HG03045 (cell line): Measurements from ENCODE around the gene ARHGEF10L.

Experiments used
- ATAC-seq: cut with Tn5 transposase; IDR thresholded peaks from one replicate; pipeline ENCODE4 v1.9.1; 2021; ENCODE audit warnings: mild to moderate bottlenecking, moderate library complexity; ENCODE audit not compliant: unreplicated experiment

The ARHGEF10L gene

DNA sequence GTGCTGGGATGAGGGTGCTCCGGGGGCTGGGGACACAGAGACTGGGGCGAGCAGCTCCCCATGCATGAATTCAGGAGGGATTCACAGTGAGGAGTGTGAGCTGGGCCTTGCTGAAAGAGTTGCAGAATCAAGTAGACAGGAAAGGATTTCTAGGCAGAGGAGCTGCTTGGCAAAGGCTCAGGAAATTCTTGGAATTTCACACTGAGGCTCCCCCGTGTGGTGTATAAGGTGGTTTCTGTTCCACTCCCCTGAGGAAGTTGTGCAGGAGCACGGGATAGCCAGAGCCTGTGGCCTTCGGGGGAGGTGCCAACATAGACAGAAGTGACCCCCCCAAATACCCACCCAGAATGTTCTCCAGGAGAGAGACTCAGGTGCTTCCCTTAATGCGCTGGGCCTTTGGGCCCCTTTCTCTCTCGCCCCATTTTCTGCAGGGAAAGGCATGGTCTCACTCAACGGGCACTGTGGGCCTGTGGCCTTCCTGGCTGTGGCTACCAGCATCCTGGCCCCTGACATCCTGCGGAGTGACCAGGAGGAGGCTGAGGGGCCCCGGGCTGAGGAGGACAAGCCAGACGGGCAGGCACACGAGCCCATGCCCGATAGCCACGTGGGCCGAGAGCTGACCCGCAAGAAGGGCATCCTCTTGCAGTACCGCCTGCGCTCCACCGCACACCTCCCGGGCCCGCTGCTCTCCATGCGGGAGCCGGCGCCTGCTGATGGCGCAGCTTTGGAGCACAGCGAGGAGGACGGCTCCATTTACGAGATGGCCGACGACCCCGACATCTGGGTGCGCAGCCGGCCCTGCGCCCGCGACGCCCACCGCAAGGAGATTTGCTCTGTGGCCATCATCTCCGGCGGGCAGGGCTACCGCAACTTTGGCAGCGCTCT, 157.2 kb downstream of the ARHGEF10L start:
- ATAC-seq, result no peak

- no peak for ATAC-seq
Measured at GRCh38 chr1:17697458-17697857, 158.0 kb downstream of the ARHGEF10L start.

DNA sequence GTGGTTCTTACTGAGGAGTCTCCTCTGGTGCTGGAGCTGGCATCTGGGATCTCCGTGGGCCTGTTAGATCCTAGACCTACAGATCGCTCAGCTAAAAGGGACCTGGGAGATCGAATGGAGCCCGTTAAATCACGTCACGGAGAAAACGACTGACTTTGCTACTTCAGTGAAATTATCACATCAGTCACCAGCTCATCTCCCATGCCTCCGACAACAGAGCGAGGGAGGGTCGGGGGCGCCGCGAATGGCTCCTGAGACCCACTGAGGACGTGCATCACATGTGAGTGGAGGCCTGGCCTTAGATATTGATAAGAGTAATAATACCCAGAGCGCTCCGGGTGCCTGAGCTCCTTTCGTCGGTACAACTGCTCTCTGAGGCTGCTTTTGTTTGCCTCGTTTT, 160.1 kb downstream of the ARHGEF10L start:
- ATAC-seq, result no peak

- ATAC-seq, result no peak
Measured at GRCh38 chr1:17700945-17701810, 161.7 kb downstream of the ARHGEF10L start.

DNA sequence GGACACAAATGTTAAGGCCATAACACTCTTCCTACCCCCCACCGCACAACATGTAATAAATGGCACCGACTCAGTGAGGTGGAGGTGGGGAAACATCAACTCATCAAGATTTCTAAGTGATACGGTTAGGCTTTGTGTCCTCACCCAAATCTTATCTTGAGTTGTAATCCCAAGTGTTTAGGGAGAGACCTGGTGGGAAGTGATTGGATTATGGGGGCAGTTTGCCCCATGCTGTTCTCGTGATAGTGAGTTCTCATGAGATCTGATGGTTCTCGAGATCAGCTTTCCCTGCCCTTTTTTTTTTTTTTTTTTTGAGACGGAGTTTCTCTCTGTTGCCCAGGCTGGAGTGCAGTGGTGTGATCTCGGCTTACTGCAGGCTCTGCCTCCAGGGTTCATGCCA, 164.7 kb downstream of the ARHGEF10L start:
- ATAC-seq, result no peak

GRCh38 chr1:17706445-17706844, 166.9 kb downstream of the ARHGEF10L start:
- no peak for ATAC-seq

- ATAC-seq, result no peak
Measured at GRCh38 chr1:17709981-17710380, 170.5 kb downstream of the ARHGEF10L start.

DNA sequence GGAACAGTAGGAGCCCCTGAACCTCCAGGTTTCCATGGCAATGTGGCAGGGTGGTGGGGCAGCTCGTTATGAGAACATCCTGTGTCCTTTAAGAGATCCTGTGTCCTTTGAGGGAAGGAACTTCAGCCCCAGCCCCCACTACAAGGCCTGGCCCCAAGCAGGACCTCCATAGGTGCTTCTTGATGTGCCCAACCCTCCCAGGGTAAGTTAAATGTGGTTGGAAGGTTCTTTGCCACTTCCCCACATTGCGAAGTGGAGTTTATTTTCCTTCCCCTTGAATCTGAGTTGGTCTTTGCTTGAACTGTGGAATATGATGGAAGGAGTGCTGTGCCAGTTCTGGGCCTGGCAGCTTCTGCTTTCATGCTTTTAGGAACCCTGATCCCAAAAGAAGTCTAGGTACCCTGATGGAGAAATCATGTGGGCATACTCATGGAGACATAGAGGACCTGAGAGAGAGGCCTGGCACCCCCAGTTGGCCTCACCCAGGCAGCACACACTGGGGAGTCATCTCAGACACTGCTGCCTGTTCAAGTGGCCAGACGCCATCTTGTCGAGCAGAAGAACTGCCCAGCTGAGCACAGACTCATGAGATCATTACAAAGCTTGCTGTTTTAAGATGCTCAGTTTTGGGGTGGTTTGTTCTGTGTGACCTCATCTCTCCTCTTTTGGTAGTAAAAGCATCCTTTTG, 171.5 kb downstream of the ARHGEF10L start:
- no peak for ATAC-seq

DNA sequence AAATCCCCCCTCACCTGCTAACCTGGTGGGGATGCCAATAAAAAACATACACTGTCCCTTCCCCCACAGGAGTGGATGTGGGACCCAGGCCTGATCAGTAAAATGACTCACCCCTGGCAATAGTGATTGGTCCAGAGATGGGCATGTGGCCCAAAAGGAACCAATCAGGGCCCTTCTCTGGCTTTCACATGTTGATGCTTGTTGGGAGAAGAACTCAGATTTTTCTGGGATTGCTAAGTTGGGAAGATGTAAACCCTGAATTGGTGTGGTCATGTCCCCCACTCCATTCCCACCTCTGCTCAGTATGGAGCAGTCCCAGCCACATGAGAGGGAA, 172.0 kb downstream of the ARHGEF10L start:
- ATAC-seq, result no peak

DNA sequence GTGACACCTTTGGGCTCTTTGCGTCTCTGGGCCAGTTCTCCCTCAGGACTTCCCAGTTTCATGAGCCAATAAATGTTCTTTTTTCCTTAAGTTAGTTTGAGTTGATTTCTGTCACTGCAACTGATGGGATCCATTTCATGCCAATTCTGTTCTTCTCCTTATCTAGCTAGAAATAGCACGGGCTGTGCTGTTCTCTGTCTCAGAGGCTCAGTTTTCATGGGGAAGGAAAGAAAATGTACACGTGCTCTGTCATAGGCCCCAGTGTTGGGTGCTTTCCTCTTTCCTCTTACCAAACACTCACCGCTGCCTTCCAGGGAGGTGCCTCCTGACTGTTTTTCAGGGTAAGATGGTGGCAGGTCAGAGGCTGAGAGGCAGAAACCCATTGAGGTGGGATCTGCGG, 172.4 kb downstream of the ARHGEF10L start:
- ATAC-seq, result no peak

DNA sequence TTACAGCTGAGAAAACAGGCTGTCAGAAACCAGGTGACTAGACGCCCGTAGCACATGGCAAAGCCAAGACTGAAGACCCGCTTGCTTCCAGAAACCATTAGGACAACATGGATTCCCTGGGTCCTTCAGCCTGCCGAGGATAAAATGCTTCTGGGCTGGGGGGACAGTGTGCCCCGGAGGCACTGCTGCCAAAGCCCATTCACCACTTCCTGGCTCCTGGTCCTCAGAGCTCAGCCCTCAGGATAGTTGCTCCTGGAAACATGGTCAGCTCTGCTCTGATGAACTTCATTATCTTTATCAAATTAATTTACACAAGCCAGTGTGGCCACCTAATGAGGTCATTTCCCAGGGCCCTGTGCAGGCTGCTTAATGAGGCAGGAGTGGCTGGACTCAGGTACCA, 174.5 kb downstream of the ARHGEF10L start:
- ATAC-seq, result no peak

- ATAC-seq, result no peak
Measured at GRCh38 chr1:17717594-17718535, 178.4 kb downstream of the ARHGEF10L start.

GRCh38 chr1:17719874-17720273, 180.4 kb downstream of the ARHGEF10L start:
- ATAC-seq, result no peak

DNA sequence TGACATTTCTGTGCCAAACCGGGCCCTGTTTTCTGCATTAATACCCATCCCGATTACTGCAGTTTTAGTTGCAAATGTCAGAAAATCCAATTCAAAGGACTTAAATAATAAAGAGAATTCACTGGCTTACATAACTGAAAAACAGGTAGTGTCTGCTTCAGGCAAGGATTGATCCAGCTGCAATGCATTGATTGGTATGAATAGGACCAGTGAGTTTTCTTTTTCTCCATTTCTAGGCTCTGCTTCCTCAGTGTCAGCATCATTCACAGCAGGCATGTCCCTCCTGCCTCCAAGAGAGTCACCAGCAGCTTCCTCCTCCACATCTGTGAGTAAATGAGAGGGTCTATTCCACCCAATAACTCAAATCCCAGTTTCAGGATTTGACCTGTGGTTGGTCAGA, 181.9 kb downstream of the ARHGEF10L start:
- no peak for ATAC-seq

DNA sequence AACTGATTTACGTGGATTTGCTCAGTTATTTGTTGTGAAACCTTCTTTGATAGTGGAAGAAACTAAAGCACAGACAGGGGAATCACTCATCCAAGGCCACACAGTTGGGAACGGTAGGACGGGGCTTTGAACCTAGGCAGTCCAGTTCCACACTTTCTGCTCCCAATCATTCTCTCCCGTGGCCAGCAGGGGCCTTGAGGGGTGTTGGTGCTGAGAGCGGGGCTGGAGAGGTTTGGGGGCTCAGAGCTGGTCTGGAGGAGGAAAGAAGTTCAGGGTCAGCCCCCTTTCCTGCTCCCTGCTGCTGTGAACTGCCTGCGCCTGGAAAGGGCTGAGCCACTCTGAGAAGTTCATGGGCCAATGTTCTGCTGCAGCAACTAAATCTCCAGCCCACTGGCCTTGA, 184.2 kb downstream of the ARHGEF10L start:
- no peak for ATAC-seq

DNA sequence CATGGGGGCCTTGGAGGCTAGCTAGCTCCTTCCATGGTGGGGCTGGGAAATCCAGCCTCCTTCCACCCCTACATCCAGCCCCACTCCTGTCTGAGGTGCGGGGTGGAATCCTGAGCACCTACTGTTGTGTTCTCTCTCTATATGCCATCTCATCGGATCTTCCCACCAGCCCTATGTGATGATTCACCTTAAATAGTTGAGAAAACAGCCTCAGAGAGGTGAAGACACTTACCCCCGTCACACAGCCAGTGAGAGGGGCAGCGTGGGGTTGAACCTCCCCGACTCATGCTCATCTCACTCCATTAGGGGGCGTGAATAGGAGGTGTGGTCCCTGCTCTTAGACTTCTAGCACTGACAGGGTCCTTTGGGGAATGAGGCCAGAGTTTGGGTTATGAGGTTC, 184.7 kb downstream of the ARHGEF10L start:
- ATAC-seq, result no peak

DNA sequence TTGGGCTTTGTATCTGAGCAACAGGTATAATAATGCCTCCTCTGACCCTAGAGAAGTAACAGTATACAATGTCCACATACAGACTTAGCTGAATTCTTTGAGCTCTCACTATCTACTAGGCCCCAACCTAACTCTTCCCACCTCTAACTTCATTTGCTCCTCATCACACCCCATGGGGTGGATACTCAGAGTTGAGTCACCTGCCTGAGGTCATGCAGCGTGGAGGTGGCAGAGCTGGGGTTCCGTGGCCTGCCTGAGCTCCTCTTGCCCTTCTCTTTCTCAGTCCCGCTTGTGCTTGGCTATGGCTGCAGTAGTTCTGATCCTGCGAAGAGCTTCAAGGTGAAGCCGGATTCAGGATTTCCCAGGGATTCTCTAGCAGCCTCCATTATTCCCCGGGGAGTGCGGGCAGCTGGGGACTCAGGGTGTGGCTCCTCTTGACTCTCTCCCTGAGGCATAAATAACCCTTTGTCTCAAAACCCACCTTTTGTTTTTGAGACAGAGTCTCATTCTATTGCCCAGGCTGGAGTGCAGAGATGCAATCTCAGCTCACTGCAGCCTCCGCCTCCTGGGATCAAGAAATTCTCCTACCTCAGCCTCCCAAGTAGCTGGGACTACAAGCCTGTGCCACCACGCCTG, 185.7 kb downstream of the ARHGEF10L start:
- no peak for ATAC-seq

- no peak for ATAC-seq
Measured at GRCh38 chr1:17725811-17726582, 186.5 kb downstream of the ARHGEF10L start.

- ATAC-seq, result no peak
Measured at GRCh38 chr1:17728123-17728712, 188.7 kb downstream of the ARHGEF10L start.
